HepG2 (cell line): ENCODE data around the gene SNX10. TPM values are rescaled to one million over a fixed set of nuclear protein-coding genes. Genes with fewer than 3 reads are reported as not detected.
A peak's percentile ranks its signal among the peaks of the same experiment; 100 is the strongest.

Experiments used
- CEBPG ChIP-seq: IDR thresholded peaks from 2 replicates; pipeline ENCODE4 v1.6.1; 2016
- HMGXB4 ChIP-seq, 2 experiments: sonication (generic) in 1 of 2; formaldehyde crosslinking in 1 of 2; IDR thresholded peaks; 2 replicates each; pipeline versions ENCODE4 v1.4.0 to v1.6.1; 2018 to 2020; ENCODE audit warnings: missing genetic modification reagents in 2 of 2, borderline replicate concordance in 1 of 2, low read depth in 1 of 2, mild to moderate bottlenecking in 1 of 2, missing biosample characterization in 1 of 2
- KLF11 ChIP-seq: IDR thresholded peaks from 2 replicates; pipeline ENCODE4 v1.6.1; 2016; ENCODE audit warnings: missing compliant biosample characterization
- MXI1 ChIP-seq: IDR thresholded peaks from 3 replicates; pipeline ENCODE4 v1.6.1; 2012; ENCODE audit warnings: low read depth, low read length, inconsistent platforms, borderline replicate concordance
- RNF2 ChIP-seq: fragments of 450-650 bp; conservative IDR thresholded peaks from 2 replicates; pipeline ENCODE4 v1.6.1; 2016; ENCODE audit warnings: low read depth
- TFE3 ChIP-seq: IDR thresholded peaks from 2 replicates; pipeline ENCODE4 v1.6.1; 2016
- polyA plus RNA-seq, 8 experiments: library from polyadenylated mRNA; depleted of rRNA in 3 of 8; stranded (reverse) in 7 of 8; unstranded in 1 of 8; fragments of >200 nt; fragmentation: Illumina TruSeq in 4 of 8; extraction: Trizol in 4 of 8; gene quantifications; 2 replicates each; pipeline versions ENCODE4 v1.2.1 to v1.2.3, GENCODE V29; 2011 to 2016; ENCODE audit warnings: low read depth in 4 of 8, missing spikeins in 1 of 8, mixed read lengths in 1 of 8; ENCODE audit not compliant: insufficient read depth in 1 of 8
- total RNA-seq, 5 experiments: library from RNA; depleted of rRNA; stranded (reverse); fragments of >200 nt; fragmentation: Illumina TruSeq; extraction: Trizol; gene quantifications; 2 replicates each; pipeline ENCODE4 v1.2.3, GENCODE V29; 2016; ENCODE audit warnings: low read depth in 1 of 5
- TF ChIP-seq, protein P1 (sequence below): sonication (generic); formaldehyde crosslinking; IDR thresholded peaks from 2 replicates; pipeline ENCODE4 v1.4.0; 2020; ENCODE audit warnings: missing genetic modification reagents
- TF ChIP-seq, protein P2 (sequence below): sonication (generic); IDR thresholded peaks from 2 replicates; pipeline ENCODE4 v1.6.1; 2016; ENCODE audit warnings: low read depth, borderline replicate concordance
- TF ChIP-seq, protein P3 (sequence below): sonication (generic); formaldehyde crosslinking; IDR thresholded peaks from 2 replicates; pipeline ENCODE4 v1.5.0; 2020; ENCODE audit warnings: mild to moderate bottlenecking, missing genetic modification reagents, borderline replicate concordance

SNX10 gene
- total and polyA plus RNA-seq, 2 of the 13 experiments (the other 11 are each of a cell fraction or from before 2014, with no cell fraction given) = 26.0 to 27.6 TPM

- peak; percentile 23 to 64; a peak in 2 of 4 replicates for TF ChIP-seq HMGXB4 (CRISPR knock-in tag; IDR thresholded peaks at IDR 0.05; ENCODE audit: borderline replicate concordance in 1 of 2, low read depth in 1 of 2)
- peak; percentile 58; the same call in 1 of the 3 replicates for TF ChIP-seq MXI1
- TF ChIP-seq RNF2 = 0 out of 2 replicates have a peak, but pooled peaks have one; percentile 29
- peak; percentile 15; the same call in 1 of the 2 replicates for TF ChIP-seq KLF11 (CRISPR knock-in tag)
- 0 out of 2 replicates have a peak, but pooled peaks have one; percentile 2 for TF ChIP-seq CEBPG (CRISPR knock-in tag)
- TF ChIP-seq, protein P1, sequence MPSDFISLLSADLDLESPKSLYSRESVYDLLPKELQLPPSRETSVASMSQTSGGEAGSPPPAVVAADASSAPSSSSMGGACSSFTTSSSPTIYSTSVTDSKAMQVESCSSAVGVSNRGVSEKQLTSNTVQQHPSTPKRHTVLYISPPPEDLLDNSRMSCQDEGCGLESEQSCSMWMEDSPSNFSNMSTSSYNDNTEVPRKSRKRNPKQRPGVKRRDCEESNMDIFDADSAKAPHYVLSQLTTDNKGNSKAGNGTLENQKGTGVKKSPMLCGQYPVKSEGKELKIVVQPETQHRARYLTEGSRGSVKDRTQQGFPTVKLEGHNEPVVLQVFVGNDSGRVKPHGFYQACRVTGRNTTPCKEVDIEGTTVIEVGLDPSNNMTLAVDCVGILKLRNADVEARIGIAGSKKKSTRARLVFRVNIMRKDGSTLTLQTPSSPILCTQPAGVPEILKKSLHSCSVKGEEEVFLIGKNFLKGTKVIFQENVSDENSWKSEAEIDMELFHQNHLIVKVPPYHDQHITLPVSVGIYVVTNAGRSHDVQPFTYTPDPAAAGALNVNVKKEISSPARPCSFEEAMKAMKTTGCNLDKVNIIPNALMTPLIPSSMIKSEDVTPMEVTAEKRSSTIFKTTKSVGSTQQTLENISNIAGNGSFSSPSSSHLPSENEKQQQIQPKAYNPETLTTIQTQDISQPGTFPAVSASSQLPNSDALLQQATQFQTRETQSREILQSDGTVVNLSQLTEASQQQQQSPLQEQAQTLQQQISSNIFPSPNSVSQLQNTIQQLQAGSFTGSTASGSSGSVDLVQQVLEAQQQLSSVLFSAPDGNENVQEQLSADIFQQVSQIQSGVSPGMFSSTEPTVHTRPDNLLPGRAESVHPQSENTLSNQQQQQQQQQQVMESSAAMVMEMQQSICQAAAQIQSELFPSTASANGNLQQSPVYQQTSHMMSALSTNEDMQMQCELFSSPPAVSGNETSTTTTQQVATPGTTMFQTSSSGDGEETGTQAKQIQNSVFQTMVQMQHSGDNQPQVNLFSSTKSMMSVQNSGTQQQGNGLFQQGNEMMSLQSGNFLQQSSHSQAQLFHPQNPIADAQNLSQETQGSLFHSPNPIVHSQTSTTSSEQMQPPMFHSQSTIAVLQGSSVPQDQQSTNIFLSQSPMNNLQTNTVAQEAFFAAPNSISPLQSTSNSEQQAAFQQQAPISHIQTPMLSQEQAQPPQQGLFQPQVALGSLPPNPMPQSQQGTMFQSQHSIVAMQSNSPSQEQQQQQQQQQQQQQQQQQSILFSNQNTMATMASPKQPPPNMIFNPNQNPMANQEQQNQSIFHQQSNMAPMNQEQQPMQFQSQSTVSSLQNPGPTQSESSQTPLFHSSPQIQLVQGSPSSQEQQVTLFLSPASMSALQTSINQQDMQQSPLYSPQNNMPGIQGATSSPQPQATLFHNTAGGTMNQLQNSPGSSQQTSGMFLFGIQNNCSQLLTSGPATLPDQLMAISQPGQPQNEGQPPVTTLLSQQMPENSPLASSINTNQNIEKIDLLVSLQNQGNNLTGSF = peak; percentile 84; the same call in 1 of the 2 replicates
- no peak for TF ChIP-seq TFE3 (CRISPR knock-in tag)
- TF ChIP-seq, protein P2, sequence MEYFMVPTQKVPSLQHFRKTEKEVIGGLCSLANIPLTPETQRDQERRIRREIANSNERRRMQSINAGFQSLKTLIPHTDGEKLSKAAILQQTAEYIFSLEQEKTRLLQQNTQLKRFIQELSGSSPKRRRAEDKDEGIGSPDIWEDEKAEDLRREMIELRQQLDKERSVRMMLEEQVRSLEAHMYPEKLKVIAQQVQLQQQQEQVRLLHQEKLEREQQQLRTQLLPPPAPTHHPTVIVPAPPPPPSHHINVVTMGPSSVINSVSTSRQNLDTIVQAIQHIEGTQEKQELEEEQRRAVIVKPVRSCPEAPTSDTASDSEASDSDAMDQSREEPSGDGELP = peak; percentile 36; the same call in 1 of the 2 replicates
- TF ChIP-seq, protein P3, sequence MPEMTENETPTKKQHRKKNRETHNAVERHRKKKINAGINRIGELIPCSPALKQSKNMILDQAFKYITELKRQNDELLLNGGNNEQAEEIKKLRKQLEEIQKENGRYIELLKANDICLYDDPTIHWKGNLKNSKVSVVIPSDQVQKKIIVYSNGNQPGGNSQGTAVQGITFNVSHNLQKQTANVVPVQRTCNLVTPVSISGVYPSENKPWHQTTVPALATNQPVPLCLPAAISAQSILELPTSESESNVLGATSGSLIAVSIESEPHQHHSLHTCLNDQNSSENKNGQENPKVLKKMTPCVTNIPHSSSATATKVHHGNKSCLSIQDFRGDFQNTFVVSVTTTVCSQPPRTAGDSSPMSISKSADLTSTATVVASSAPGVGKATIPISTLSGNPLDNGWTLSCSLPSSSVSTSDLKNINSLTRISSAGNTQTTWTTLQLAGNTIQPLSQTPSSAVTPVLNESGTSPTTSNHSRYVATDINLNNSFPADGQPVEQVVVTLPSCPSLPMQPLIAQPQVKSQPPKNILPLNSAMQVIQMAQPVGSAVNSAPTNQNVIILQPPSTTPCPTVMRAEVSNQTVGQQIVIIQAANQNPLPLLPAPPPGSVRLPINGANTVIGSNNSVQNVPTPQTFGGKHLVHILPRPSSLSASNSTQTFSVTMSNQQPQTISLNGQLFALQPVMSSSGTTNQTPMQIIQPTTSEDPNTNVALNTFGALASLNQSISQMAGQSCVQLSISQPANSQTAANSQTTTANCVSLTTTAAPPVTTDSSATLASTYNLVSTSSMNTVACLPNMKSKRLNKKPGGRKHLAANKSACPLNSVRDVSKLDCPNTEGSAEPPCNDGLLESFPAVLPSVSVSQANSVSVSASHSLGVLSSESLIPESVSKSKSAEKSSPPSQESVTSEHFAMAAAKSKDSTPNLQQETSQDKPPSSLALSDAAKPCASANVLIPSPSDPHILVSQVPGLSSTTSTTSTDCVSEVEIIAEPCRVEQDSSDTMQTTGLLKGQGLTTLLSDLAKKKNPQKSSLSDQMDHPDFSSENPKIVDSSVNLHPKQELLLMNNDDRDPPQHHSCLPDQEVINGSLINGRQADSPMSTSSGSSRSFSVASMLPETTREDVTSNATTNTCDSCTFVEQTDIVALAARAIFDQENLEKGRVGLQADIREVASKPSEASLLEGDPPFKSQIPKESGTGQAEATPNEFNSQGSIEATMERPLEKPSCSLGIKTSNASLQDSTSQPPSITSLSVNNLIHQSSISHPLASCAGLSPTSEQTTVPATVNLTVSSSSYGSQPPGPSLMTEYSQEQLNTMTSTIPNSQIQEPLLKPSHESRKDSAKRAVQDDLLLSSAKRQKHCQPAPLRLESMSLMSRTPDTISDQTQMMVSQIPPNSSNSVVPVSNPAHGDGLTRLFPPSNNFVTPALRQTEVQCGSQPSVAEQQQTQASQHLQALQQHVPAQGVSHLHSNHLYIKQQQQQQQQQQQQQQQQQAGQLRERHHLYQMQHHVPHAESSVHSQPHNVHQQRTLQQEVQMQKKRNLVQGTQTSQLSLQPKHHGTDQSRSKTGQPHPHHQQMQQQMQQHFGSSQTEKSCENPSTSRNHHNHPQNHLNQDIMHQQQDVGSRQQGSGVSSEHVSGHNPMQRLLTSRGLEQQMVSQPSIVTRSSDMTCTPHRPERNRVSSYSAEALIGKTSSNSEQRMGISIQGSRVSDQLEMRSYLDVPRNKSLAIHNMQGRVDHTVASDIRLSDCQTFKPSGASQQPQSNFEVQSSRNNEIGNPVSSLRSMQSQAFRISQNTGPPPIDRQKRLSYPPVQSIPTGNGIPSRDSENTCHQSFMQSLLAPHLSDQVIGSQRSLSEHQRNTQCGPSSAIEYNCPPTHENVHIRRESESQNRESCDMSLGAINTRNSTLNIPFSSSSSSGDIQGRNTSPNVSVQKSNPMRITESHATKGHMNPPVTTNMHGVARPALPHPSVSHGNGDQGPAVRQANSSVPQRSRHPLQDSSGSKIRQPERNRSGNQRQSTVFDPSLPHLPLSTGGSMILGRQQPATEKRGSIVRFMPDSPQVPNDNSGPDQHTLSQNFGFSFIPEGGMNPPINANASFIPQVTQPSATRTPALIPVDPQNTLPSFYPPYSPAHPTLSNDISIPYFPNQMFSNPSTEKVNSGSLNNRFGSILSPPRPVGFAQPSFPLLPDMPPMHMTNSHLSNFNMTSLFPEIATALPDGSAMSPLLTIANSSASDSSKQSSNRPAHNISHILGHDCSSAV (CRISPR knock-in tag) = no peak
Measured at GRCh38 chr7:26348234-26348851, 56.7 kb downstream of the SNX10 start (continued).
